Small intestine (tissue), 7 donors: ENCODE measurements around the gene IL31RA. TPM values are rescaled to one million over a fixed set of nuclear protein-coding genes. Genes with fewer than 3 reads are reported as not detected.

Source experiments
- DNase-seq, 2 donors: peaks; one replicate each; pipeline versions ENCODE4 v3.0.0 to v3.0.0-alpha.2; 2013
- FAIRE-seq: peaks from 2 replicates; lab custom pipeline; 2012; peaks lifted over from hg19 to GRCh38; lab: Jason Lieb, UNC
- H3K27ac ChIP-seq, 3 donors: one replicate each; pipeline ENCODE4 v1.5.1; 2013; ENCODE audit warnings: low read length in 2 of 3, mild to moderate bottlenecking in 2 of 3, control low read depth in 1 of 3, inconsistent platforms in 1 of 3, low read depth in 1 of 3, moderate library complexity in 1 of 3
- H3K27me3 ChIP-seq, 3 donors: one replicate each; pipeline ENCODE4 v1.6.1; 2013; ENCODE audit warnings: low read length in 3 of 3, inconsistent platforms in 1 of 3; ENCODE audit not compliant: control insufficient read depth in 3 of 3, insufficient read depth in 3 of 3
- H3K36me3 ChIP-seq, 3 donors: one replicate each; pipeline ENCODE4 v1.6.1; 2013; ENCODE audit warnings: low read length in 3 of 3, inconsistent platforms in 1 of 3, low read depth in 1 of 3, mild to moderate bottlenecking in 1 of 3, moderate library complexity in 1 of 3; ENCODE audit not compliant: control insufficient read depth in 3 of 3, insufficient read depth in 2 of 3
- H3K4me1 ChIP-seq, 3 donors: one replicate each; pipeline ENCODE4 v1.6.1; 2013; ENCODE audit warnings: low read length in 2 of 3, inconsistent platforms in 1 of 3, low read depth in 1 of 3, mild to moderate bottlenecking in 1 of 3, moderate library complexity in 1 of 3; ENCODE audit not compliant: control insufficient read depth in 3 of 3, insufficient read depth in 2 of 3
- H3K4me3 ChIP-seq, 3 donors: one replicate each; pipeline ENCODE4 v1.5.1; 2013; ENCODE audit warnings: low read length in 3 of 3, control low read depth in 1 of 3, inconsistent platforms in 1 of 3, low read depth in 1 of 3, mild to moderate bottlenecking in 1 of 3, moderate library complexity in 1 of 3
- H3K9me3 ChIP-seq, 2 donors: one replicate each; pipeline ENCODE4 v1.6.1; 2013; ENCODE audit warnings: low read depth in 1 of 2, low read length in 1 of 2; ENCODE audit not compliant: control insufficient read depth in 2 of 2, insufficient read depth in 1 of 2
- whole genome bisulfite sequencing, 3 donors: extraction: QIAGEN DNeasy Blood & Tissue Kit; methylation state at CpG; one replicate each; pipeline ENCODE4 v1.1.7; 2013; 5-methylcytosine and 5-hydroxymethylcytosine counted together
- polyA plus RNA-seq, 4 donors: library from polyadenylated mRNA; stranded (reverse) in 3 of 4; unstranded in 1 of 4; fragments of 200-250 nt in 3 of 4; fragments of 120-200 nt in 1 of 4; gene quantifications; one replicate each; pipeline versions ENCODE4 v1.2.1 to v1.2.3, GENCODE V29; 2013
- donor health status: healthy with polysubstance abuse.
- donor health status: control.
- donor health status: control.
- donor health status: Bipolar disorder and iron deficiency.
- donor health status: healthy.

The IL31RA gene
- polyA plus RNA-seq, 4 donors = 0.04 TPM; not detected in 2

GRCh38 chr5:55877655-55878054, 26.5 kb downstream of the IL31RA start:
- no peak for DNase-seq
- Histone ChIP-seq H3K4me3 (no peak overlapping the region), H3K9me3 (peaks cover 0 to 3% of the 10 kb centered on the region in 2 donors), H3K4me1 (no peaks in the 10 kb centered on the region), H3K27me3 (no peaks in the 10 kb centered on the region), H3K27ac (no peak overlapping the region), H3K36me3 (no peaks in the 10 kb centered on the region)
- no peak for FAIRE-seq

DNA sequence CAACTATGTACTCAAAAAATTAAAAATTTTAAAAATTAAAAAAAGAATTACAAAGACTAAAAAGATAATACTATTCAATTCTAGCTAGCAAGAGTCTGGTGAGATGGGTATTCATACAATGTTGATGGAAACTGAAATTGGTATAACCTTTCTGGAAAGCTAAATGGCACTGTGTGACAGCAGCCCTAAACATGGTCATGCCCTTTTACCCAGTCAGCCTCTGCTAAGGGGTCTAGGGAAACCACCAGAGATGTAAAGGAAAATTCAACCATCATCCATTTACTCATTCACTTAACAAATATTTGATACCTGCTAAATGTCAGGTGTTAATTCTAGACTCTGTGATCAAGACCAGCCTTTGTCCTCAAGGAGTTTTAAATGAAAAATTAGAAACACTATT, 29.3 kb downstream of the IL31RA start:
- Histone ChIP-seq H3K27me3 (no peaks in the 10 kb centered on the region), H3K9me3 (peaks cover 0 to 3% of the 10 kb centered on the region in 2 donors), H3K4me1 (no peaks in the 10 kb centered on the region), H3K36me3 (no peaks in the 10 kb centered on the region), H3K27ac (no peak overlapping the region), H3K4me3 (no peak overlapping the region)
- no peak for DNase-seq
- no peak for FAIRE-seq

DNA sequence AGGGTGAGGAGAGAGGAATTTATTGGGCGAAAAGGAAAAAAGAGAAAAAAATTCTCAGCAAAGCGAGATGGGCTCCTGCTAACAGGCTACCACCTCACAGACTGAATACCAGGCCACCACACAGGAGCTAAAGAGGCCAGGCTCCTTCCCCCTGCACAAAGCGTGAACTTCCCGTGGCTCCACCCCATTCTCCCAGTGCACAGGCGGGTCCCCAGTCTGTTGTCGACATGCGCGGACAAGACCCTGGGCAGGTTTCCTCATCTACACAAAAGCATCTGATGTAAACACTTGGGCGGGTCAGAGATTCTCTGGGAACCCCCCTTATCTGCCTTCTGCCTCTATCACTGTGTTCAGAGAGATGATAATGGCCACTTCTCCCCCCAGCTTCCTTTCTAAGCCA, 34.2 kb downstream of the IL31RA start:
- no peaks in the 10 kb centered on the region for H3K36me3 ChIP-seq
- no peaks in the 10 kb centered on the region for H3K9me3 ChIP-seq
- FAIRE-seq (no peak), DNase-seq (no peak)
- H3K4me3 ChIP-seq = no peak overlapping the region
- H3K27me3 ChIP-seq = no peaks in the 10 kb centered on the region
- no peaks in the 10 kb centered on the region for H3K4me1 ChIP-seq
- 80 to 87% (median 80%) methylated on average over 9 of the region's 9 CpGs for WGBS, 3 donors
- no peak overlapping the region for H3K27ac ChIP-seq

DNA sequence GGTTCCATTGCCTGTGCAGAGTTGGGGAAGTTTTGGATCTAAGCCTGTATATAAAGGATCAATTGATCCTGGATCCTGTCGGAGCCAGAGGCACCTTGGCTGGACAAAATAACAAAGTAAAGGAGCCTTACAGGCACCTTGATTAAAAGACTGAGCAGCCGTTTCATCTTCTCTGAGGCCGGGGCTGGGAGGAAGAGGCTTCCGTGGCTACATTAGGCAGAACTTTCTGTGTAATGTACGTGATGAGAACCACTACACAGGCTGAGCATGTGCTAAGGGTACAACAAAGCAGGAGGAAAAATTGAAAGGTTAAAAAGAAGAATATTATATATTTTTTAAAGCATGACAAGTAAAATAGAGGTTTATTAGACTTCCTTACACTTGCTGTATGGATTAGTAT, 37.0 kb downstream of the IL31RA start:
- FAIRE-seq (no peak), DNase-seq (no peak)
- Histone ChIP-seq H3K27me3 (no peaks in the 10 kb centered on the region), H3K4me1 (no peaks in the 10 kb centered on the region), H3K27ac (no peak overlapping the region), H3K4me3 (no peak overlapping the region), H3K36me3 (no peaks in the 10 kb centered on the region), H3K9me3 (no peaks in the 10 kb centered on the region)
- 74 to 87% (median 83%) methylated on average over 5 of the region's 5 CpGs for WGBS, 3 donors

- DNase-seq (no peak), FAIRE-seq (no peak)
- 51 to 60% (median 55%) methylated on average over 2 of the region's 2 CpGs for WGBS, 3 donors
- H3K9me3 ChIP-seq = no peaks in the 10 kb centered on the region
- no peak overlapping the region for H3K27ac ChIP-seq
- no peaks in the 10 kb centered on the region for H3K27me3 ChIP-seq
- no peaks in the 10 kb centered on the region for H3K36me3 ChIP-seq
- H3K4me1 ChIP-seq = no peaks in the 10 kb centered on the region
- H3K4me3 ChIP-seq = no peak overlapping the region
These were observed 41.3 kb downstream of the IL31RA start for GRCh38 chr5:55892479-55892878.

GRCh38 chr5:55894135-55894534, 43.0 kb downstream of the IL31RA start:
- no peaks in the 10 kb centered on the region for H3K4me1 ChIP-seq
- DNase-seq = no peak
- no peaks in the 10 kb centered on the region for H3K36me3 ChIP-seq
- no peak for FAIRE-seq
- WGBS, 3 donors = 48 to 73% (median 60%) methylated on average over 3 of the region's 3 CpGs
- no peak overlapping the region for H3K4me3 ChIP-seq
- H3K9me3 ChIP-seq = no peaks in the 10 kb centered on the region
- H3K27me3 ChIP-seq = no peaks in the 10 kb centered on the region
- H3K27ac ChIP-seq = no peak overlapping the region

- 86 to 94% (median 93%) methylated on average over 3 of the region's 3 CpGs for WGBS, 3 donors
- Histone ChIP-seq H3K4me1 (no peaks in the 10 kb centered on the region), H3K9me3 (no peaks in the 10 kb centered on the region), H3K27ac (no peak overlapping the region), H3K27me3 (no peaks in the 10 kb centered on the region), H3K36me3 (no peaks in the 10 kb centered on the region), H3K4me3 (no peak overlapping the region)
- DNase-seq (no peak), FAIRE-seq (no peak)
These were observed 44.2 kb downstream of the IL31RA start for GRCh38 chr5:55895346-55895745.

DNA sequence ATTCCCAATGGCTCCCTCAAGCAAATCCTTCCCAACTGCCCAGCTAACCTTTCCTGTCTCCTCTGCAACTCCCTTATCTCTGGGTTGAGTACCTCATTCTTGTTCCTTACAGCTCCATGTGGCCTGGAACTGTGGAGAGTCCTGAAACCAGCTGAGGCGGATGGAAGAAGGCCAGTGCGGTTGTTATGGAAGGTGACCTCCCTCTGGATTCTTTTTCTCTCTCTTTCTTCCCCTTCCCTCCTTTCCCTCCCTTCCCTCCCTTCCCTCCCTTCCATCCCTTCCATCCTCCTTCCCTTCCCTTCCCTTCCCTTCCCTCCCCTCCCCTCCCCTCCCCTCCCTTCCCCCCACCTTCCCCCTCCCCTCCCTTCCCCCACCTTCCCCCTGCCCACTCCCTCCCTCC, 45.1 kb downstream of the IL31RA start:
- Histone ChIP-seq H3K9me3 (no peaks in the 10 kb centered on the region), H3K36me3 (no peaks in the 10 kb centered on the region), H3K4me3 (no peak overlapping the region), H3K27me3 (no peaks in the 10 kb centered on the region), H3K27ac (no peak overlapping the region), H3K4me1 (no peaks in the 10 kb centered on the region)
- 96 to 100% (median 97%) methylated on average over 2 of the region's 2 CpGs for WGBS, 3 donors
- FAIRE-seq = no peak
- DNase-seq = no peak

- Histone ChIP-seq H3K9me3 (no peaks in the 10 kb centered on the region), H3K27ac (no peak overlapping the region), H3K4me3 (no peak overlapping the region), H3K27me3 (no peaks in the 10 kb centered on the region), H3K36me3 (no peaks in the 10 kb centered on the region), H3K4me1 (no peaks in the 10 kb centered on the region)
- FAIRE-seq = no peak
- WGBS, 3 donors = 76 to 88% (median 82%) methylated on average over 2 of the region's 2 CpGs
- no peak for DNase-seq
These were observed 45.5 kb downstream of the IL31RA start for GRCh38 chr5:55896663-55897062.
